Subcutaneous adipose tissue (tissue), 4 donors: ENCODE data around the gene SGCA. TPM values are rescaled to one million over a fixed set of nuclear protein-coding genes. Genes with fewer than 3 reads are reported as not detected.

Experiments
- CTCF ChIP-seq: fragments of 450-650 bp; IDR thresholded peaks from one replicate; pipeline ENCODE4 v1.5.1; 2016; ENCODE audit warnings: low read depth, mild to moderate bottlenecking, control low read depth, antibody characterized with exemption, moderate library complexity
- total RNA-seq, 4 donors: library from RNA; depleted of rRNA; stranded (reverse); fragments of >200 nt; gene quantifications; one replicate each; pipeline ENCODE4 v1.1.0, GENCODE V29; 2016

The SGCA gene
- total RNA-seq, 4 donors from 2014 or later, result 4.4 TPM; not detected in 3

- TF ChIP-seq CTCF, result no peak
These were observed 52.4 kb downstream of the SGCA start for GRCh38 chr17:50218071-50218759.

- TF ChIP-seq CTCF, result no peak
These were observed 53.0 kb downstream of the SGCA start for GRCh38 chr17:50218771-50219315.

GRCh38 chr17:50219342-50219741, 53.5 kb downstream of the SGCA start:
- TF ChIP-seq CTCF, result no peak

- no peak for TF ChIP-seq CTCF
These were observed 54.2 kb downstream of the SGCA start for GRCh38 chr17:50219939-50220465.

- TF ChIP-seq CTCF, result no peak
These were observed 55.0 kb downstream of the SGCA start for GRCh38 chr17:50220811-50221210.

- TF ChIP-seq CTCF, result no peak
These were observed 55.6 kb downstream of the SGCA start for GRCh38 chr17:50221266-50221863.

GRCh38 chr17:50221864-50222545, 56.2 kb downstream of the SGCA start:
- no peak for TF ChIP-seq CTCF
